GM15510 (cell line): Measurements from ENCODE around the gene PNP.

Experiments used
- POLR2A ChIP-seq: IDR thresholded peaks from 3 replicates; pipeline ENCODE4 v1.6.1; 2011; ENCODE audit warnings: borderline replicate concordance; ENCODE audit not compliant: insufficient read length; ENCODE audit errors: extremely low read depth

Gene PNP

GRCh38 chr14:20470603-20470901 lies 1.3 kb downstream of the PNP start:
- TF ChIP-seq POLR2A, result no peak

GRCh38 chr14:20472536-20473169 lies 3.4 kb downstream of the PNP start:
- no peak for TF ChIP-seq POLR2A

GRCh38 chr14:20476776-20477175 lies 7.6 kb downstream of the PNP start:
- TF ChIP-seq POLR2A, result no peak

GRCh38 chr14:20477211-20477876 lies 8.1 kb downstream of the PNP start:
- no peak for TF ChIP-seq POLR2A

- no peak for TF ChIP-seq POLR2A
These were observed 9.7 kb downstream of the PNP start for GRCh38 chr14:20478894-20479293.

- no peak for TF ChIP-seq POLR2A
These were observed 13.2 kb downstream of the PNP start for GRCh38 chr14:20482382-20482781.

GRCh38 chr14:20485900-20486299 lies 16.7 kb downstream of the PNP start:
- no peak for TF ChIP-seq POLR2A

- TF ChIP-seq POLR2A, result no peak
These were observed 17.6 kb downstream of the PNP start for GRCh38 chr14:20486684-20487395.

- no peak for TF ChIP-seq POLR2A
These were observed 18.2 kb downstream of the PNP start for GRCh38 chr14:20487396-20487725.

GRCh38 chr14:20489093-20489994 lies 20.1 kb downstream of the PNP start:
- TF ChIP-seq POLR2A, result no peak

- peak; percentile 20 for TF ChIP-seq POLR2A
These were observed 21.4 kb downstream of the PNP start for GRCh38 chr14:20490563-20490962.

- TF ChIP-seq POLR2A, result no peak
These were observed 23.3 kb downstream of the PNP start for GRCh38 chr14:20492486-20492885.

- no peak for TF ChIP-seq POLR2A
These were observed 24.4 kb downstream of the PNP start for GRCh38 chr14:20493634-20494033.

- TF ChIP-seq POLR2A, result no peak
These were observed 25.9 kb downstream of the PNP start for GRCh38 chr14:20494935-20495766.
